CD4-positive, alpha-beta T cell treated with Interleukin-6 for 4 hours (primary cell): Measurements from ENCODE around the gene ANO8.

Experiments
- DNase-seq: peaks from one replicate; pipeline ENCODE4 v3.0.0-alpha.2; 2020; ENCODE audit warnings: mixed read lengths

ANO8 gene

DNA sequence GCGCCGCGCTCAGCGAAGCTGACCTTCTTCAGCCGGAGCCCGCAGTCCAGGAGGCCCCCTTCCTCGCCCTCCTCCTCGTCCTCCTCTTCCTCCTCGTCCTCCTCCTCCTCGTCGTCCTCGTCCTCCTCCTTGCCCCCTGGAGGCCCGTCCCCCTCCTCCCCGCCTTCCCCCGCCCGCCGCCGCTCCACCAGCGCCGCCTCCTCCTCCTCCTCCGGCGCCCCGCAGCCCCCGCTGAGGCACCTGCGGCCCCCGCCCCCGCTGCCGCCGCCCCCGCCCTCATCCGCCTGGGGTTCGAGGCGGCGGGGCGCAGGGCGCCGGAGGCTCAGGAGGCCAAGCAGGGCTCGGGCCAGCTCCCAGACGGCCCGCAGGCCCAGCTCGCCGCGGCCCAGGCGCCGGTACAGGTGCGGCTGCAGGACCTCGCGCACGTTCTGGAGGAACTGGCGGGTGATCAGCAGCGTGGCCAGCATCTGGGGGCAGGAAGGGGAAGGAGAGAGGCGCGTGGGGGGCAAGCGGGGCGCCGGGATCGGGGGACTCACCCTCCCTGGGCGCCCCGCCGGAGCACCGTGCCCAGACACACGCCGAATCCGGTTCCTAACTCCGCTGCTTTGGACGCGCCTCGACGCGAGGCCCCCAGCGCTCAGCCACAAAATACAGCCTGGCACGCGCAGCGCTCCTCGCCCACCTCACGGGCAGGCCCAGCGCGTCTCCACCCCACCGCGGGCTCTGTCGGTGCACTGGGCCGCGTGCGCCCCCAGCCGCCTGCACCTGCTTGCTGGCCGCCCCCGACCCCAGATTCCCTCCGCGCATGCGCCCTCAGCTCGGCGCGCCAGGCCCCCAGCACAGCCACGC, 5.9 kb downstream of the ANO8 start:
- peak; percentile 79 for DNase-seq

DNA sequence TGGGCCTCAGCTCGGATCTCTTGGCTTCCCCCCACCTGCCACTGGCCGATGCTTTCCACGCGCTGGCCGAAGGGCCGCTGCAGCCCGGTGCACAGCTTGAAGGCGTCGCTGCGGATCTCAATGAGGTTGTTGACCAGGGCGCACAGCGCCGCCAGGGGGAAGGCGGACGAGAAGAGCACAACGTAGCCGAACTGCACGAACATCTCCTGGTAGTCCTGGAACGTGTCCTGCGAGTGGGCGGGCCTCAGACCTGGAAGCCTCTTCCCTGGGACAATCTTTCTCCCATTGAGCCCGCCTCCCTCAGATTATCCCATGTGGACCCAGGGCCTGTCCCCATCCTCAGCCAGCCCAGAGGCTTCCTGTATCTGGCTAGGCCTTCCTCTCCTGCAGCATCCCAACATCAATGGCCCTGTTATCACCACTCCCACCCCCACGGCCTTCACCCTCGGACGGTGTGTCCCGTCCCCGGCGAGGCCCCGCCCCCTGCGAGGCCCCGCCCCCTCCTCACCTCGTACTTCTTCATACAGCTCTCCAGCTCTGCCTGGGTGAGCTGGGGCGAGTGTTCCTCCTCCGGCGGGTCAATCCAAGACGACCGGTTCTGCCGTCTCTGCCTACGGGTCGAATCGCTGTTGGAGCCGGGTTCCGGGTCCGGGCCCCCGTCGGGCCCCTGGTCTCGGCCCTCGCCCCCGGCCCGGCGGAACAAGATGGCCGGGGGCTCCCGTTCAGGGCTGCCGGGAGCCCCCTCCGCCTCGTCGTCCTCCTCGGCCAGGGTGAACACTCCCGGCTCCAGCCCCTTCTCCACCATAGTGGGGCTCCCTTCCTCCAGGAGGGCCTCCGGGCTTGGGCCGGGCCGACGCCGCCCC, 6.8 kb downstream of the ANO8 start:
- DNase-seq, result peak; percentile 82

DNA sequence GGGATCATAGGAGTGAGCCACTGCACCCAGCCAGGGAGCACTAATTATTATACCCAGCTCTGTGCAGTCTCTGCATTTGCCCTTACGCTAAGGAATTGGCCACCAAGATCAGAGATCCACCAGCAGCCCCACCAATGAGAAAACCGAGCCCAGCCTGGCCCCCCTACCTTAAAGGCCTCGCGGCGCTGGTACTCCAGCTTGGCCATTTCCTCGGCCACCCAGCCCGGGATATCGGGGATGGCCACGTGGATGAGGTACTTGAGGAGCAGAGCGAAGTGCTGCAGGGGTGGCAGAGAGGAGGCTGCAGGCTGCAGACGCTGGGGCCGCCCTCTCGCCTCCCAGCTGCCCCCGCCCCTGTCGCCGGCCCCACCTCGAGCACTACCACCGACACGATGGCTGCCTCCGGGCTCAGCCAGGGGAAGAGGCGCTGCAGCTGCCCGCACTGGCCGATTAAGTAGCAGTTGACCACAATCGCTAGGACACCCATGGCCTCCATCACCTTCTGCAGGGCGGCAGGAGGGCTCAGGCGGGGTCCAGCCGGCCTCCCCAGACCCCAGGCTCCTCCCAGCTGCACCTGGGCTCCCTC, 7.5 kb downstream of the ANO8 start:
- no peak for DNase-seq

GRCh38 chr19:17326595-17326966, 8.1 kb downstream of the ANO8 start:
- DNase-seq, result no peak

DNA sequence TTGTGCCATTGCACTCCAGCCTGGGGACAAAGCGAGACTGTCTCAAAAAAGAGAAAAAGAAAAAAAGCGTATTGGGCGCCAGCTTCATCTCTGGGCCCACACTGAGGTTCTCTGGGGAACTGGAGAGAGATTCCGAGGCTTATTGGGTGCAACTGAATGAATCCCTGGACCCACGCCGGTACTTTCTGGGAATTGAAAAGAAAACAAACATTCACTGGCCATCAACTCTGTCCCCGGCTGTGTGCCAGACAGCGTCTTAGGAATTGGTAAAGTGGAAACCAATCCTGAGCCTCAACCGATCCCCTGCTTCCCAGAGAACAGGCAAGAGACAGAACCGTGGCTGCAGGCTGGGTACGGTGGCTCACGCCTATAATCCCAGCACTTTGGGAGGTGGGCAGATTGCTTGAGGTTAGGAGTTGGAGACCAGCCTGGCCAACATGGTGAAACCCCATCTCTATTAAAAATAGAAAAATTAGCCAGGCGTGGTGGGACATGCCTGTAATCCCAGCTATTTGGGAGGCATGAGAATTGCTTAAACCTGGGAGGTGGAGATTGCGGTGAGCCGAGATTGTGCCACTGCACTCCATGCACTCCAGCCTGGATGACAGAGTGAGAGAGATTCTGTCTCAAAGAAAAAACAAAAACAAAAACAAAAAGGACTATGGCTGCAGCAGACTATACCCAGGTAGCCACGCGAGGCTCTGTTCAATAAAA, 8.6 kb downstream of the ANO8 start:
- no peak for DNase-seq

GRCh38 chr19:17325133-17325532, 9.5 kb downstream of the ANO8 start:
- DNase-seq, result no peak

GRCh38 chr19:17324357-17325114, 10.1 kb downstream of the ANO8 start:
- no peak for DNase-seq

- DNase-seq, result peak; percentile 41
Observed at GRCh38 chr19:17323964-17324332, 10.7 kb downstream of the ANO8 start.

- no peak for DNase-seq
Observed at GRCh38 chr19:17323300-17323963, 11.2 kb downstream of the ANO8 start.

DNA sequence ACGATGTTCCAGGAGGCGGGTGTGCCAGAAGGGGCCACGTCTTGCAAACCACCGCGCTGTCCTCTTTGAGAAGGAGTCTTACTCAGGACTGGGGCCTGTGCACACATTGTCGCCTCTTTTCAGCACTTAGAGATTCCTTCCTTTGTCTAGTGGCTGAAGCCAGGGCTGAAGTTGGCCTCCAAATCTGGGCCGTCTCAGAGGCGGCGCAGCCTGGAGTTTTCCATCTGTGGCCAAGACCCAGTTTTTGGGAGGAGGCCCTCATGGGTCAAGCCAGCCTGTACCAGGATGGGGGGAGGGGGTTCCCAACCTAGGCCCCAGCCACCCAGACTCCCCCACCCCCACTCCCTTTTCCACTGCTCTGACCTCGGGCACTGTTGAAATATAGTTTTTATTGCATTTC, 11.8 kb downstream of the ANO8 start:
- DNase-seq, result no peak

- no peak for DNase-seq
Observed at GRCh38 chr19:17321655-17322489, 12.8 kb downstream of the ANO8 start.

GRCh38 chr19:17320435-17320834, 14.2 kb downstream of the ANO8 start:
- DNase-seq, result no peak

GRCh38 chr19:17319473-17320238, 15.0 kb downstream of the ANO8 start:
- DNase-seq, result no peak

DNA sequence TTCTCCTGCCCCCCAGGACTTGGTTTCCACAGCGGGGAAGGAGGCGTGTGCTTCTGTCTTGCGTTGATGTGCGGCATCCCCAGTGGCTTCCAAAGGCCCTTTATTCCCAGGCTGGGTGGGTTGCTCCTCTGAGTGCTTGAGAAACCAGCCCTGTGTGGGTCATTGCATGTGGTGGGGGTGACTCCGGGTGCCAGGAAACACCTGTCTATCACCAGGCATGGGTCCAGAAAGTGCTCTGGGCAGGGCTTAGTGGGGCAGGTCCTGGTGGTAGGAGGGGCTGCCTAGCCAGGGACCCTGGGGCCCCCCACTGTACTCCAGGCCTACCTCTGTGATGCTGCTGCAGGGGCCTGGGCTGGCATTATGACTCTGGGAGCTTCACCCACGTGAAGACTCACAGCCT, 15.7 kb downstream of the ANO8 start:
- no peak for DNase-seq

DNA sequence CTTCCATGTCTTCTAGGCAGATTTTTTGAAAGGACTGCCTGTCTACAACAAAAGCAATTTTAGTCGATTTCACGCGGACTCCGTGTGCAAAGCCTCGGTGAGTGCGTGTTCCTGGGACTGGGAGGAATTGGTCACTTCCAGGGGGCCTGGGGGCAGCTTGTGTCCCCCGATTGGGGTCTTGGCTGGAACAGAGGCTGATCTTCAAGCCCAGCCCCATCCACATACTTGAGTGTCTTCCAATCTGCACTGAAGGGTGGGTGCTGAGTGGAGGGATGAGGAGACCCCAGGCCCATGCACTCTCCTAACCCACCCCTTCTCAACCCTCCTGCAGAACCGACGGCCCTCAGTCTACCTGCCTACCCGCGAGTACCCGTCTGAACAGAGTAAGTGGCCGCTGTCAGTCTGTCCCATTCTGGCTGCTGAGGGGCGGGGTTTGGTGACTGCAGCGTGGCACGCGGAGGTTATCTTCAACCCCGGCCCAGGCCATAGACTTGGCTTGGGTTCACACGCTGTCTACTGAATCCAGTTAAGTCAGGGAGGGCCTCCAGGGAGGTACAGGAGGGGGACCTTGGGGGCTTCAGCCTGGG, 20.6 kb downstream of the ANO8 start:
- DNase-seq, result no peak

GRCh38 chr19:17312189-17313113, 22.2 kb downstream of the ANO8 start:
- no peak for DNase-seq

GRCh38 chr19:17311455-17312188, 23.0 kb downstream of the ANO8 start:
- DNase-seq, result no peak
